COLO668 (cell line): ENCODE data around the gene MEGF8.

Experiments used
- DNase-seq: peaks from one replicate; lab custom pipeline; 2025; ENCODE audit not compliant: unreplicated experiment; lab: John Stamatoyannopoulos, UW

Gene MEGF8, protein sequence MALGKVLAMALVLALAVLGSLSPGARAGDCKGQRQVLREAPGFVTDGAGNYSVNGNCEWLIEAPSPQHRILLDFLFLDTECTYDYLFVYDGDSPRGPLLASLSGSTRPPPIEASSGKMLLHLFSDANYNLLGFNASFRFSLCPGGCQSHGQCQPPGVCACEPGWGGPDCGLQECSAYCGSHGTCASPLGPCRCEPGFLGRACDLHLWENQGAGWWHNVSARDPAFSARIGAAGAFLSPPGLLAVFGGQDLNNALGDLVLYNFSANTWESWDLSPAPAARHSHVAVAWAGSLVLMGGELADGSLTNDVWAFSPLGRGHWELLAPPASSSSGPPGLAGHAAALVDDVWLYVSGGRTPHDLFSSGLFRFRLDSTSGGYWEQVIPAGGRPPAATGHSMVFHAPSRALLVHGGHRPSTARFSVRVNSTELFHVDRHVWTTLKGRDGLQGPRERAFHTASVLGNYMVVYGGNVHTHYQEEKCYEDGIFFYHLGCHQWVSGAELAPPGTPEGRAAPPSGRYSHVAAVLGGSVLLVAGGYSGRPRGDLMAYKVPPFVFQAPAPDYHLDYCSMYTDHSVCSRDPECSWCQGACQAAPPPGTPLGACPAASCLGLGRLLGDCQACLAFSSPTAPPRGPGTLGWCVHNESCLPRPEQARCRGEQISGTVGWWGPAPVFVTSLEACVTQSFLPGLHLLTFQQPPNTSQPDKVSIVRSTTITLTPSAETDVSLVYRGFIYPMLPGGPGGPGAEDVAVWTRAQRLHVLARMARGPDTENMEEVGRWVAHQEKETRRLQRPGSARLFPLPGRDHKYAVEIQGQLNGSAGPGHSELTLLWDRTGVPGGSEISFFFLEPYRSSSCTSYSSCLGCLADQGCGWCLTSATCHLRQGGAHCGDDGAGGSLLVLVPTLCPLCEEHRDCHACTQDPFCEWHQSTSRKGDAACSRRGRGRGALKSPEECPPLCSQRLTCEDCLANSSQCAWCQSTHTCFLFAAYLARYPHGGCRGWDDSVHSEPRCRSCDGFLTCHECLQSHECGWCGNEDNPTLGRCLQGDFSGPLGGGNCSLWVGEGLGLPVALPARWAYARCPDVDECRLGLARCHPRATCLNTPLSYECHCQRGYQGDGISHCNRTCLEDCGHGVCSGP (N-terminal part only)

DNA sequence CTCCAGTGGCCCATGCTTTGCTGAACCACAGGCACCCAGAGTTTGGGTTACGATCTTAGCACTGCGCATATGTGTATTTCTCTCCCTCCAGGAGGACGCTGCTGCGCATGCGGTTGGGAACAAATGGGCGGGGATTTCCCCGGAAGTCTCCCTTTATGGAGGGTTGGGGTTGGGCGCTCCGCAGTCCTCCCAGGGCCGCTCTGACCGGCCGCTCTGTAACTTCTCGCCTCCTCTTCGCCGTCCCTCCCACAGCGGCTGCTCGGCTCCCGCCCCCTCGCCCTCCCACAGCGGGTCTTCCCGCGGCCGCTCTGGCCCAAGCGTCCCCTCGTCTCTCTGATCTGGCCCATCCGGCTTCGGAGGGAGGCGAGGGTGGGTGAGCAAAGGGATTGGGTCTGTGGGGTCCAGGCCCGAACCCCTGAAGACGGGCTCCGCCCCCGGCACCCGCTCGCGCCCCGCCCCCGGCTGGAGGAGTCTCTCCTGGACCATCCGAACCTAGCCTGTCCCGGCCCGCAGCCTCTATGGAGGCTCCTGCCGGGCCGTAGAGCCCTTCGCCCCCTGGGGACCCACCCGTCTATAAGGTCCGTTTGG is at the start of gene MEGF8:
Gene MEGF8, plus strand, starts transcription at position 328 of the 588 bp plus-strand sequence. CDS start 609 bp downstream, outside the sequence.
- peak; percentile 98 for DNase-seq

DNA sequence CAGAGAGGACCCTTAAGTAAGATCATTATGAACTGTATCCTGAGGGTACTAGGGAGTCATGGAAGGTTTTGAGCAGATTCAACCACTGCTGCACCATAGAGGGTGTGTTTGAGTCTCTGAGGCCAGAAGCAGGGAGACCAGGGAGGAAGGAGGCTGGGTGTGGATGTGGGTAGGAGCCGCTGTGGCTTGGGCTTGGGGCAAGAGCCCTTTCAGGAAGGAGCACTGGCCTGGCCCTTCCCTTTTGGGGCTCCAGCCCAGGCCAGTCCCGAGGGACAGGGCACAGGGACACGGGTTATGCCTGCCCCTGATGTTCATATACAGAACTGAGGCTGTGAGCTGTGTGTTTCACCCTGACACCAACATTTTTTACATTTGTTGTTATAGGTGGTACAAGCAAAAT is 49.2 kb upstream of the MEGF8 start:
- DNase-seq = no peak

DNA sequence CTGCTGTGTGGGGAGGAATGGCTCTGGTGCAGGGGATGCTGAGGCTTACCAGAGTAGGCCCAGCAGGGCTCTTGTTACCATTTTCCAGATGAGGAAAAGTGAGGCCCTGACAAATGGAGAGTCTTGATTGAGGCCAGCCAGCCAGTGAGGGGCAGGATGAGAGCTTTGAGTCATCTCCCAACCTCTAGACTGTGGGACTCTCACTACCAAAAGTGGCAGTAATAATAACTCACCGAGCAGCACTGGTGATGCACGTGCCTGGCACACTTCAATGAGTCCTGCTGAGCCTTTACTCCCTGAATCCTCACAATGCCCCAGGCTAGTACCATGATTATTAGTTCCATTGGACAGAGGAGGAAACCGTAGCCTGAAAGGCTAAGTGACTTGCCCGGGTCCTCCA is 48.6 kb upstream of the MEGF8 start:
- no peak for DNase-seq

DNA sequence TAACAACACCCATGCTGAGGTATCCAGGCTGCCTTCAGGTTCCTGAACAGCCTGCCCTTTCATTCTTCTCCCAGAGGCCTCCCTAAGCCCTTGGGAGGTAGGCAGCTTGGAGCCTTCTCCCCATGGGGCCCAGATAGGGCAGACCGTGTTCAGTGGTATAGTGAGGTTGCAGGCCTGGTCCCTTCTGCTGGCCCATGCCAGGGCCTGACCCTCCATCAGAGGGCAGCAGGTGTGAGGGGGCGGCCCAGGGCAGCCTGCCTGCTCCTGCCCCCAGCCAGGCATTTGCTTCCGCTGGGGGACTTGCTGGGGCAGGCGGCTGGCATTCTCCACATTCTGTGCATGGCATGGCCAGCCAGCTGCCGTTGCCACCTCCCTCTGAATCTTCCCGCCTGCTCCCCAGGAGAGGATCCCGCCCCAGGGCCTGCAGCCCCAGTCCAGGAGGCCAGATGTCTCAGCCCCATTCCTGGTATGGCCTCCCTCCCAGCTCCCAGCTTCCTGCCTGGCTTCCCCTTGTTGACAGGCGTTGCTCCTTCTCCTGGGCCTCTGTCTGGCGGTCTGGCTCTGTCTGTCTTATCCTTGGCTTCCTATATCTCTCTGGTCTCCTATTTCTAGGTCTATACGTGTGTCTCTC is 47.5 kb upstream of the MEGF8 start:
- peak; percentile 55 for DNase-seq

- no peak for DNase-seq
Observed at GRCh38 chr19:42278452-42279154, 46.8 kb upstream of the MEGF8 start.

- DNase-seq = peak; percentile 35
Observed at GRCh38 chr19:42279155-42279901, 46.1 kb upstream of the MEGF8 start.

- DNase-seq = peak; percentile 95
Observed at GRCh38 chr19:42279902-42280814, 45.3 kb upstream of the MEGF8 start.

GRCh38 chr19:42280815-42281145 is 44.7 kb upstream of the MEGF8 start:
- DNase-seq = no peak

- peak; percentile 62 for DNase-seq
Observed at GRCh38 chr19:42281146-42281826, 44.1 kb upstream of the MEGF8 start.

- DNase-seq = no peak
Observed at GRCh38 chr19:42281827-42282762, 43.3 kb upstream of the MEGF8 start.

DNA sequence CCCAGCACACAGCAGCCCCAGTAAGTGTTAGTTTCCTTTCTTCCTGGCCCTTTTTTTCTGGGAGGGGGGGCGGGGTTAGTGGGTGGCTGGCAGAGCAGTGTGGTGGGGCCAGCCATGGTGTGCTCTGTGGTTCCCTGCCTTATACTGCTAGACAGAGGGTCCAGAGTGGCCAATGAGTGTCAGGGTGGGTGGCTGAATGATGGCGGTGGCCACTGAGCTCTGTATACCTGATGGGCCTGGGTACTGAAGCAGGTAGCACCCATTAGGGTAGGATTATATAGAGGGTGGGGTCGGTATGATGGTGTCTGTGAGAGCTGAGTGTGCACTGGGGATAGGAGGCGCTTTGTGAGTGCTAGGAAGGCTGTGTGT is 42.6 kb upstream of the MEGF8 start:
- DNase-seq = no peak

DNA sequence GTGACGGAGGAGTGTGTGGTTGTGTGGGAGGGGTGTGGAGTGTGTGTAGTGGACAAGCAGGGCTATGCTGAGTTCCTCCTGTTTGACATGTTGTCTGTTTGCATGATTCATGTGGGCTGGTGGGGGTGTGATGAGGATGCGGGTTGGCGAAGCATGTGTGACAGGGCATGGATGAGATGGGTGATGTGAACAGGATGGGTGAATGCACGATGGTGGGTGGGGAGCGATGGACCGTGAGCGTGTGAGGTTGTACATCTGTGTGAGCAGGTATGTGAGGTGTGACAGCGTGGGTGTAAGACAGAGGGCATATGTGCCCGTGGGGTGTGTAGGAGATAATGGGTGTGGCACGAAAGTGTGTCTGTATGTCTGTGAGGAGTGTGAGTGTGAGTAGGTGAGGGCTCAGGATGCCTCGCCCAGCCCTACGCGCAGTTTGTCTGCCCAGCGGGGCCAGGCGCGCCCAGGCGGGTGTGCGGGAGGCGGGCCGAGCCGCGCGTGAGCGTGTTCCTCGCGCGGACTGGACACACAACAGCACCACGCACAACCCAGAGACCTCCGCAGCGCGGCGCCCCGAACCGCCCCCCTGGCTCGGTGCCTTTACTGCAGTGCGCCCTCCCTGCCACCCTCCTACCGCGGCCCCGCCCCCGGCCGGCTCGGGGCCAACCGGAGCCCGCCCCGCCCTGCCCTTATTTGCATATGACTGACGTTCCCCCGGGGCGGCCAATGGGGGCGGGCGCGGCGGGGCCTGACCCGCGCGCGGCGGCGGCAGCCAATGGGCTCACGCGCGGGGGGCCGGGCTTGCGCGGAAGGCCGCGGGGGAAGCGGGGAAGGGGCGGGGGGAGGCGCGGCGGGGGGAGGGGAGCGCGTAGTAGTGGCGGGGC is 42.0 kb upstream of the MEGF8 start:
- peak; percentile 98 for DNase-seq

GRCh38 chr19:42284066-42284501 is 41.4 kb upstream of the MEGF8 start:
- peak; percentile 88 for DNase-seq

GRCh38 chr19:42284591-42285341 is 40.7 kb upstream of the MEGF8 start:
- peak; percentile 17 for DNase-seq

DNA sequence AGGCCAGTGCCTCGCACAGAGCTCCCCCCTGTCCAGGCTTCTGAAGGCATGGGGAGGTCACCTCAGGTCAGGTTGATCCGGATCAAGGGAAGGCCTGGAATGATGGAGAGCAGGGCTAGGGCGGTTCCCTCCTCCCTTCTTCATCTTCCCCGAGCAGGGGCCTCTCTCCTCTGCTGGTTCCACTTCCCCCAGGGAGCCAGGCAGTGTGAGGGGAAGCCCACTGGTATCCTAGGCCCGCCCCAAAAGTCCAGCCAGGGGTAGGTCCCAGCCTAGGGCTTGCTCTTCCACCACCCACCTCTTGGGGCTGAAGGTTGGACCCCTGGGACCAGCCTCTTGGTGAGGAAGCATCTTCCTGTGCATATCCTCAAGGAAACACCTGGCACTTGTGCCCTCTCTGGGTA is 39.9 kb upstream of the MEGF8 start:
- no peak for DNase-seq
